ENCODE measurements around the gene UBAP2. TPM values are rescaled to one million over a fixed set of nuclear protein-coding genes. Genes with fewer than 3 reads are reported as not detected.
A peak's percentile ranks its signal among the peaks of the same experiment; 100 is the strongest.
"Not testable (repeated sequence)": the region's sequence is repeated elsewhere in the genome, so short reads cannot be mapped to it uniquely, and the experiment has no call there.

UBAP2 gene
- total RNA-seq, 1 donor: 33.7 TPM

GRCh38 chr9:33992632-33993031 lies 56.1 kb downstream of the UBAP2 start:
- DNase-seq (ENCODE audit: low read depth in 2 of 3, low spot score in 2 of 3): no peak

- DNase-seq (ENCODE audit: low read depth in 2 of 3, low spot score in 2 of 3): no peak
Observed at GRCh38 chr9:33988219-33988890, 60.3 kb downstream of the UBAP2 start.

GRCh38 chr9:33976414-33976813 lies 72.3 kb downstream of the UBAP2 start:
- no peak for DNase-seq (ENCODE audit: low read depth in 2 of 3, low spot score in 2 of 3)

GRCh38 chr9:33972698-33973097 lies 76.0 kb downstream of the UBAP2 start:
- DNase-seq (ENCODE audit: low read depth in 2 of 3, low spot score in 2 of 3): no peak

- no peak for DNase-seq (ENCODE audit: low read depth in 2 of 3, low spot score in 2 of 3)
Observed at GRCh38 chr9:33964086-33964768, 84.5 kb downstream of the UBAP2 start.

GRCh38 chr9:33962468-33962867 lies 86.2 kb downstream of the UBAP2 start:
- DNase-seq (ENCODE audit: low read depth in 2 of 3, low spot score in 2 of 3): not testable (repeated sequence)

GRCh38 chr9:33959725-33960124 lies 89.0 kb downstream of the UBAP2 start:
- no peak for DNase-seq (ENCODE audit: low read depth in 2 of 3, low spot score in 2 of 3)

GRCh38 chr9:33956544-33956943 lies 92.1 kb downstream of the UBAP2 start:
- DNase-seq (ENCODE audit: low read depth in 2 of 3, low spot score in 2 of 3): no peak

- peak in 2 of 3 donors; percentile 1 to 13 for DNase-seq (ENCODE audit: low read depth in 2 of 3, low spot score in 2 of 3)
Observed at GRCh38 chr9:33952066-33952465, 96.6 kb downstream of the UBAP2 start.

GRCh38 chr9:33950371-33950770 lies 98.3 kb downstream of the UBAP2 start:
- no peak for DNase-seq (ENCODE audit: low read depth in 2 of 3, low spot score in 2 of 3)

- DNase-seq (ENCODE audit: low read depth in 2 of 3, low spot score in 2 of 3): no peak
Observed at GRCh38 chr9:33946779-33947535, 101.7 kb downstream of the UBAP2 start.

GRCh38 chr9:33943389-33943788 lies 105.3 kb downstream of the UBAP2 start:
- DNase-seq (ENCODE audit: low read depth in 2 of 3, low spot score in 2 of 3): no peak

GRCh38 chr9:33942471-33943083 lies 106.1 kb downstream of the UBAP2 start:
- no peak for DNase-seq (ENCODE audit: low read depth in 2 of 3, low spot score in 2 of 3)

- DNase-seq (ENCODE audit: low read depth in 2 of 3, low spot score in 2 of 3): no peak
Observed at GRCh38 chr9:33939924-33940874, 108.5 kb downstream of the UBAP2 start.

- no peak for DNase-seq (ENCODE audit: low read depth in 2 of 3, low spot score in 2 of 3)
Observed at GRCh38 chr9:33934188-33934878, 114.4 kb downstream of the UBAP2 start.

GRCh38 chr9:33932078-33932807 lies 116.4 kb downstream of the UBAP2 start:
- no peak for DNase-seq (ENCODE audit: low read depth in 2 of 3, low spot score in 2 of 3)

GRCh38 chr9:33931326-33931725 lies 117.4 kb downstream of the UBAP2 start:
- DNase-seq (ENCODE audit: low read depth in 2 of 3, low spot score in 2 of 3): no peak

- no peak for DNase-seq (ENCODE audit: low read depth in 2 of 3, low spot score in 2 of 3)
Observed at GRCh38 chr9:33927694-33928093, 121.0 kb downstream of the UBAP2 start.
